ENCODE measurements around the gene HHIPL1.

Gene HHIPL1

GRCh38 chr14:99685596-99685995, 40.7 kb downstream of the HHIPL1 start:
- peaks cover 3% of the 10 kb centered on the region; the same call in 1 of the 2 replicates for H3K4me1 ChIP-seq (ENCODE audit: insufficient read depth, low read length)
- H3K9ac ChIP-seq (ENCODE audit: low read depth, low read length): no peak overlapping the region
- no peaks in the 10 kb centered on the region for H3K9me3 ChIP-seq (ENCODE audit: control insufficient read depth, insufficient read depth, low read length)
- no peaks in the 10 kb centered on the region for H3K36me3 ChIP-seq (ENCODE audit: insufficient read depth, low read length)

GRCh38 chr14:99686557-99687283, 41.8 kb downstream of the HHIPL1 start:
- Histone ChIP-seq H3K9me3 (ENCODE audit: control insufficient read depth, insufficient read depth, low read length) (no peaks in the 10 kb centered on the region), H3K9ac (ENCODE audit: low read depth, low read length) (no peak overlapping the region), H3K4me1 (ENCODE audit: insufficient read depth, low read length) (peaks cover 3% of the 10 kb centered on the region; the same call in 1 of the 2 replicates), H3K36me3 (ENCODE audit: insufficient read depth, low read length) (no peaks in the 10 kb centered on the region)

- no peak overlapping the region for H3K9ac ChIP-seq (ENCODE audit: low read depth, low read length)
- no peaks in the 10 kb centered on the region for H3K9me3 ChIP-seq (ENCODE audit: control insufficient read depth, insufficient read depth, low read length)
- no peaks in the 10 kb centered on the region for H3K36me3 ChIP-seq (ENCODE audit: insufficient read depth, low read length)
- peaks cover 3% of the 10 kb centered on the region; the same call in 1 of the 2 replicates for H3K4me1 ChIP-seq (ENCODE audit: insufficient read depth, low read length)
Observed at GRCh38 chr14:99687284-99688209, 42.6 kb downstream of the HHIPL1 start.

DNA sequence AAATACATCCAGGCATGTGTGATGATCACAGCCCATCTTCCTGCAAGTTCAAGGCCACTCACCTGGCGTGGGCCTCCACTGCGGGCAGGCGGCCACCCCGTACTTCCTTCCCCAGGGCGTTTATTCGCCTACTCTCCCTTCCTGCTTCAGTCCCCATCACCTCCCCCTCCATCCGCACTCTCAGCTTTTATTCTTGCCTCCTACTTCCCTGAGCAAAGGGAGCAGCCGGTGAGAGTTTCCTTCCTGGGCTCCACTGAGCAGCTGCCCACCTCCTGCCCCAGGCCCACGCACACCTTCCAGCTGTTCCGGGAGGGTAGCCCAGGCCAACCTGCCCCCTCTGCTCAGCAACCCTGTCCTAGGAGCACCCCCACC, 43.3 kb downstream of the HHIPL1 start:
- H3K36me3 ChIP-seq (ENCODE audit: insufficient read depth, low read length): no peaks in the 10 kb centered on the region
- H3K9ac ChIP-seq (ENCODE audit: low read depth, low read length): no peak overlapping the region
- peaks cover 3% of the 10 kb centered on the region; the same call in 1 of the 2 replicates for H3K4me1 ChIP-seq (ENCODE audit: insufficient read depth, low read length)
- no peaks in the 10 kb centered on the region for H3K9me3 ChIP-seq (ENCODE audit: control insufficient read depth, insufficient read depth, low read length)

DNA sequence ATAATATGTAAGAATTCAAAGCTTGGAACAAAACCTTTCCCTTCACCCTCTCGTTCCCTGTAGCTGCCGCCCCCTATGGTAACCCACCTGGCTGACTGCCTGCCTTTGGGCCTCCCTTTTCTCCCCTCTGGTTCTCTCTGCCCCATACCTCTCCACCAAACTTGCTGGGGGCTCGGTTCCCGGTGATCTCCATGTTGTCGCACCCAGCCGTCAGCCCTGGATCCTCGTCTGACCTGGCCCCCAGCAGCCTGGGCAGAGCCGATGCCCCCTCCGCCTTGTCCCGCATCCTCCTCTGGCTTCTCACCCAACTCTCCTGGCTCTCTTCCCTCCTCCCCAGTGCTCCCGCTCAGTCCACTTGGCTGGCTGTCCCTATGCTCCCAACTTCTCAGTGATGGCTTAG, 43.7 kb downstream of the HHIPL1 start:
- H3K9ac ChIP-seq (ENCODE audit: low read depth, low read length): no peak overlapping the region
- no peaks in the 10 kb centered on the region for H3K36me3 ChIP-seq (ENCODE audit: insufficient read depth, low read length)
- H3K4me1 ChIP-seq (ENCODE audit: insufficient read depth, low read length): peaks cover 3% of the 10 kb centered on the region; the same call in 1 of the 2 replicates
- no peaks in the 10 kb centered on the region for H3K9me3 ChIP-seq (ENCODE audit: control insufficient read depth, insufficient read depth, low read length)

GRCh38 chr14:99689266-99690236, 44.6 kb downstream of the HHIPL1 start:
- no peak overlapping the region for H3K9ac ChIP-seq (ENCODE audit: low read depth, low read length)
- H3K4me1 ChIP-seq (ENCODE audit: insufficient read depth, low read length): peaks cover 3% of the 10 kb centered on the region; the same call in 1 of the 2 replicates
- H3K9me3 ChIP-seq (ENCODE audit: control insufficient read depth, insufficient read depth, low read length): no peaks in the 10 kb centered on the region

GRCh38 chr14:99690636-99691035, 45.7 kb downstream of the HHIPL1 start:
- H3K36me3 ChIP-seq (ENCODE audit: insufficient read depth, low read length): no peaks in the 10 kb centered on the region
- peaks cover 3% of the 10 kb centered on the region; the same call in 1 of the 2 replicates for H3K4me1 ChIP-seq (ENCODE audit: insufficient read depth, low read length)
- H3K9ac ChIP-seq (ENCODE audit: low read depth, low read length): no peak overlapping the region
- no peaks in the 10 kb centered on the region for H3K9me3 ChIP-seq (ENCODE audit: control insufficient read depth, insufficient read depth, low read length)

More at GRCh38 chr14:99689266-99690236, 44.6 kb downstream of the HHIPL1 start:
- no peaks in the 10 kb centered on the region for H3K36me3 ChIP-seq (ENCODE audit: insufficient read depth, low read length)

DNA sequence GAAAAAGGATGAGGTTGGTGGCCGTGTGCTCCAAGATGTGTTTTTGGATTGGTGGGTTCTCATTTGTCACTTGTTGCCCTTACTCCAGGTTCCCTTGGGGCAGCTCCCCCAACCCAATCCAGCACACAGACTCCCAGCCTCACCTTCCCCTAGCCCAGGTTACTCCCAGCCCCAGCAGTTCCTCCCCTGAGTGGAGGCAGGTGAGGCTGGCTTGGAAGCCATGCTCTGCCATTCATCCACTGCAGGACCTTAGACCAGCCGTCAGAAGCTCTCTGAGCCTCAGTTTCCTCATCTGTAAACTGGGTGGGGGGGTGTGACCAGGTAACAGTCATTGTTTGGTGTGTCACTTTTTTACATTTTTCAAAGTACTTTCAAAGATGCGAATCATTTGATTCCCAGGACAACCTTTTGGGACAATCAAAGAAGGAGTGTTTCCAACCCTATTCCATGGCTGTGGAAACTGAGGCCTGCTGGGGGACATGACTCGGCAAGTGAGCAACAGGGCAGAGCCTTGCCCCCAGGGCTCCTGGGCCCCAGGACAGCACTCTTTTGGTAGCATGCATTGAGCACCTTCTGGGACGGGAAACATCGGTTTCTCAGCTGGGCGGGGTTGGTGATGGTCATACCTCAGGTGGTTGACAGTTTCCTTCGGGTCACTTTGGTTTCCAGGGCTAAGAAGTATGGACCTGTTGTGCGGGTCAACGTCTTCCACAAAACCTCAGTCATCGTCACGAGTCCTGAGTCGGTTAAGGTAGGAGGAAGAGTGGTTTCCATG, 46.4 kb downstream of the HHIPL1 start:
- peaks cover 3% of the 10 kb centered on the region; the same call in 1 of the 2 replicates for H3K4me1 ChIP-seq (ENCODE audit: insufficient read depth, low read length)
- H3K36me3 ChIP-seq (ENCODE audit: insufficient read depth, low read length): no peaks in the 10 kb centered on the region
- no peak overlapping the region for H3K9ac ChIP-seq (ENCODE audit: low read depth, low read length)
- H3K9me3 ChIP-seq (ENCODE audit: control insufficient read depth, insufficient read depth, low read length): no peaks in the 10 kb centered on the region

DNA sequence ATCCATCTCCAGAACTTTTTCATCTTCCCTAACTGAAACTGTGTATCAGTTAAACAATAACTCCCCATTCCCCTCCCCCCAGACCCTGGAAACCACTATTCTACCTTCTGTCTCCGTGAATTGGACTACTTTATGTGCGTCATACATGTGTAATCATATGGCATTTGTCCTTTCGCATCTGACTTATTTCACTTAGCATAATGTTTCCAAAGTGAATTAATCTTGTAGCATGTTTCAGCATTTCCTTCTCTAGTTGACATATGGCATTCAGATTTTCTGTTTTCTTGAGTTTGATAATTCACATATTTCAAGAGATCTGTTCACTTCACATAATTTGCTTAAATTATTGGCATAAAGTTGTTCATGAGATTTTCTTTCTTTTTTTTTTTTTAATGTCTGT, 49.0 kb downstream of the HHIPL1 start:
- H3K4me1 ChIP-seq (ENCODE audit: insufficient read depth, low read length): no peaks in the 10 kb centered on the region
- H3K9me3 ChIP-seq (ENCODE audit: control insufficient read depth, insufficient read depth, low read length): no peaks in the 10 kb centered on the region
- H3K9ac ChIP-seq (ENCODE audit: low read depth, low read length): no peak overlapping the region
- H3K36me3 ChIP-seq (ENCODE audit: insufficient read depth, low read length): no peaks in the 10 kb centered on the region

DNA sequence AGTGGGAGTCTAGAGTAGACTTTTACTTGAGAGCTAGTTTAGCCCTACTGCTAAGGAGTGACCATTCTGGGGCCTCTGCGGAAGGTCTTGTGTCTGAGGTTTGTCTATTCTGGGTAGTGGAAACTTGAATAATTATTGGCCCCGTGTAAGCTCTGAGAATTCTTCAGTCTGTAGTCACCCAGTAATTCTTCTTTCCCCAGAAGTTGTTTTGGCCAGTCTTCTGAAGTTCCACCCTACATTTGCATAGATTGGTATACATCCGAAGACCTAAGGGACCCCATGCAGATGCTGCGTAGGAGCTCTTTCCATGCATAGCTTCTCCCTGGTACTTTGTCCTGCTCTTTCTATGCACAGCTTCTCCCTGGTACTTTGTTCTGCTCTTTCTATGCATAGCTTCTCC, 52.0 kb downstream of the HHIPL1 start:
- no peaks in the 10 kb centered on the region for H3K36me3 ChIP-seq (ENCODE audit: insufficient read depth, low read length)
- no peak overlapping the region for H3K9ac ChIP-seq (ENCODE audit: low read depth, low read length)
- H3K4me1 ChIP-seq (ENCODE audit: insufficient read depth, low read length): no peaks in the 10 kb centered on the region
- H3K9me3 ChIP-seq (ENCODE audit: control insufficient read depth, insufficient read depth, low read length): no peaks in the 10 kb centered on the region

DNA sequence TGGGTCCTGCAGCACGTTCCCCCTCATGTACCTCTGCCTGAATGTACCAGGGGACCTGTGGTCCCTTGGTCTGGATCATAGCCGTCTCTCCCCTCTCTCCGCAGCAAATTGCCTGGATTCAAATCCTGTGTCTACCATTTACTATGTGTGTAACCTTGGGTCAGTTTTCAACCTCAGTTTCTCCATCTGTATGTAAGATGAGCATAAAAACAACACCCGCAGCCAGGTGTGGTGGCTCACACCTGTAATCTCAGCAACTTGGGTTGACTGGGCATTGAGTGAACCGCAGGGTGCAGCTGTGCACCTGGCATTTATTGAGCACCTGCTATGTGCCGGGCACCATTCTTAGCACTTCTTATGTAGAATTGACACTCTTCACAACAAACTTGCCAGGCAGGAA, 53.3 kb downstream of the HHIPL1 start:
- peaks cover 3% of the 10 kb centered on the region for H3K9me3 ChIP-seq (ENCODE audit: control insufficient read depth, insufficient read depth, low read length)
- H3K4me1 ChIP-seq (ENCODE audit: insufficient read depth, low read length): no peaks in the 10 kb centered on the region
- H3K36me3 ChIP-seq (ENCODE audit: insufficient read depth, low read length): no peaks in the 10 kb centered on the region
- H3K9ac ChIP-seq (ENCODE audit: low read depth, low read length): no peak overlapping the region

- no peaks in the 10 kb centered on the region for H3K36me3 ChIP-seq (ENCODE audit: insufficient read depth, low read length)
- H3K9me3 ChIP-seq (ENCODE audit: control insufficient read depth, insufficient read depth, low read length): peaks cover 3% of the 10 kb centered on the region
- no peaks in the 10 kb centered on the region for H3K4me1 ChIP-seq (ENCODE audit: insufficient read depth, low read length)
- H3K9ac ChIP-seq (ENCODE audit: low read depth, low read length): no peak overlapping the region
Observed at GRCh38 chr14:99698642-99699041, 53.7 kb downstream of the HHIPL1 start.

DNA sequence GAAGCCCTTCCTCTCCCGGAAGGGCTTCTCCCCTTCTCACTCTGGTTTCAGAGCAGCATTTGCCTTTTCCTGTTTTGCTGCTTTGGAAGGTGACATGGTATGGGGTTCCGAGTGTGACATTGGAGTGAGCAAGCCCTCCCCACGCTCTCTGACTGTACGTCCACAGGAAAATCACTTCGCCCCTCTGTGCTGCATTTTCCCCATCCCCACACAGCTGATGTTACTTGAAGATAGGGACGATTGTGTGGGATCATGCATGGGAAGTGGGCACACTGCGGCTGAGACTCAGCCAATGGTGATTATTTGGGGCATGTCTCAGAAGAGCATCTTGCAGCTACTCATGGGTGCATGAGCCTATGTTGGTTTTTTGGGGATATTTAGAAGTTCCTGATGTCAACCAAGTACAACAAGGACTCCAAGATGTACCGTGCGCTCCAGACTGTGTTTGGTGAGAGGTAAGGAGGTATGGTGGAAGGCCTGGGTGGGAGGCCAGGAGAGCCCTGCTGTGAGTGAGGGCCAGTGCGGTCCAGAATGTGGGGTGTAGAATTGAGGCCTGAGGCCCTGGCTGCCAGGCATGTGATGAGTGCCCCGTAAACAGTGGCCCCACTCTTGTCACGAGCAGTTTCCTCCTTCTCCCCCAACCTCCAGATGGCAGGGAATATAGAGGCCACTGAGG, 54.3 kb downstream of the HHIPL1 start:
- Histone ChIP-seq H3K9me3 (ENCODE audit: control insufficient read depth, insufficient read depth, low read length) (peaks cover 6% of the 10 kb centered on the region), H3K4me1 (ENCODE audit: insufficient read depth, low read length) (no peaks in the 10 kb centered on the region), H3K9ac (ENCODE audit: low read depth, low read length) (no peak overlapping the region), H3K36me3 (ENCODE audit: insufficient read depth, low read length) (no peaks in the 10 kb centered on the region)
